ENCODE measurements around the gene DYNLRB2.

Gene DYNLRB2

DNA sequence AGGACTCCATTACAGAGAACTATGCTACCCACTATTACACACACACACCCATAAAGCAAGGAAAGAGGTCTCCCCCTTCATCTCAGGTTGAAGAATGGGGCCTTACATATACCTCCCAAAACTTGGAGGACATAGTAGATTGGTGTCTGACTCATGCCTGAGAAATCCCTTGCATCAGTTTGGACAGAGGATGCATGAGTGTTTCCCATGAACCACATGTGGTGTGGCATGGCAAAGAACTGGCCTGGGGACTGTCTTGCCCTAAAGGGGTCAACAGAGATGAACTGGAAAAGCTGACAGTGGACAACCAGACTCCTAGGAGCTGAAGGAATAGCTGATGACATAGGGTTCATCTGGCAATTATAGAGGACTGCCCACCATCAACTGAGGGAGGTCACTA, 54.0 kb downstream of the DYNLRB2 start:
- peaks cover 23% of the 10 kb centered on the region for H3K27me3 Mint-ChIP-seq
- H3K4me3 Mint-ChIP-seq = no peak overlapping the region
- H3K9me3 Mint-ChIP-seq = peaks cover 28% of the 10 kb centered on the region
- no peak for DNase-seq
- no peak overlapping the region for H3K27ac Mint-ChIP-seq
- H3K4me1 Mint-ChIP-seq = peaks cover 24% of the 10 kb centered on the region
- peaks cover 35% of the 10 kb centered on the region for H3K36me3 Mint-ChIP-seq
- CTCF ChIA-PET = no interaction called here

DNA sequence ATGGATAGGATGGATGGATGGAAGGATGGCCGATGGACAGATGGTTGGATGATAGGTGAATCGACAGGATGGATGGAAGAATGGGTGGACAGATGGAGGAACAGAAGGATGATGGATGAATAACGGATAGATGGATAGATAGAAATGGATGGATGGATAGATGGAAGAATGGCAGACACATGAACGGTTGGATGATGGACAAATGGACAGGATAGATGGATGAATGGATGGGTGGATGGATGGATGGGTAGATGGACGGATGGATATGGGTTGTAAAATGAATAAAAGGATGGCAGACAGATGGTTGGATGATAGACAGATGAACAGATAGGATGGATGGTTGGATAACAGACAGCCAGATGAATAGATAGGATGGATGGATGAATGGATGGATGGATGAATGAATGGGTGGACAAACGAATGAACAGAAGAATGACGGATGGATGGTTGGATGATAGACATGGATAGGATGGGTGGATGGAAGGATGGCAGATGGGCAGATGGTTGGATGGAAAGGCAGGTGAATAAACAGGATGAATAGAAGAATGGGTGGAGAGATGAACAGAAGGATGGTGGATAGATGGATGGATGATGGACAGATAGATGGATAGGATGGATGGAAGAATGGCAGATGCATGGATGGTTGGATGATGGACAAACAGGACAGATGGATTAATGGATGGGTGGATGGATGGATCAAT, 55.9 kb downstream of the DYNLRB2 start:
- peaks cover 28% of the 10 kb centered on the region for H3K9me3 Mint-ChIP-seq
- H3K36me3 Mint-ChIP-seq = peaks cover 35% of the 10 kb centered on the region
- H3K27me3 Mint-ChIP-seq = peaks cover 19% of the 10 kb centered on the region
- peaks cover 9% of the 10 kb centered on the region for H3K4me1 Mint-ChIP-seq
- CTCF ChIA-PET = no interaction called here
- no peak overlapping the region for H3K27ac Mint-ChIP-seq
- no peak for DNase-seq
- no peak overlapping the region for H3K4me3 Mint-ChIP-seq

GRCh38 chr16:80599466-80599865, 58.7 kb downstream of the DYNLRB2 start:
- CTCF ChIA-PET = no interaction called here
- DNase-seq = no peak
- no peak overlapping the region for H3K27ac Mint-ChIP-seq

More at GRCh38 chr16:80599466-80599865, 58.7 kb downstream of the DYNLRB2 start:
- H3K9me3 Mint-ChIP-seq = peaks cover 15% of the 10 kb centered on the region
- peaks cover 7% of the 10 kb centered on the region for H3K27me3 Mint-ChIP-seq
- no peaks in the 10 kb centered on the region for H3K4me1 Mint-ChIP-seq
- peaks cover 36% of the 10 kb centered on the region for H3K36me3 Mint-ChIP-seq
- H3K4me3 Mint-ChIP-seq = no peak overlapping the region

All from activated naive CD4-positive, alpha-beta T cell treated with anti-CD3 and anti-CD28 coated beads, Interleukin-2, amount 10 ng/mL, durations not matched to agents 7 days and 5 days (primary cell).